ACHN (cell line): Measurements from ENCODE around the gene CRP.
"Not testable (repeated sequence)": the region's sequence is repeated elsewhere in the genome, so short reads cannot be mapped to it uniquely, and the experiment has no call there.

Experiments
- DNase-seq: peaks from one replicate; pipeline ENCODE4 v3.0.0-alpha.2; 2015
- in situ Hi-C: cut with HindIII; loops from 2 replicates; pipeline ENCODE4 v1.10.0; 2017; ENCODE audit warnings: low sequenced_read_pairs, low pct_ligation_motif_present, low pct_unique_long_range_greater_than_20kb

The CRP gene

DNA sequence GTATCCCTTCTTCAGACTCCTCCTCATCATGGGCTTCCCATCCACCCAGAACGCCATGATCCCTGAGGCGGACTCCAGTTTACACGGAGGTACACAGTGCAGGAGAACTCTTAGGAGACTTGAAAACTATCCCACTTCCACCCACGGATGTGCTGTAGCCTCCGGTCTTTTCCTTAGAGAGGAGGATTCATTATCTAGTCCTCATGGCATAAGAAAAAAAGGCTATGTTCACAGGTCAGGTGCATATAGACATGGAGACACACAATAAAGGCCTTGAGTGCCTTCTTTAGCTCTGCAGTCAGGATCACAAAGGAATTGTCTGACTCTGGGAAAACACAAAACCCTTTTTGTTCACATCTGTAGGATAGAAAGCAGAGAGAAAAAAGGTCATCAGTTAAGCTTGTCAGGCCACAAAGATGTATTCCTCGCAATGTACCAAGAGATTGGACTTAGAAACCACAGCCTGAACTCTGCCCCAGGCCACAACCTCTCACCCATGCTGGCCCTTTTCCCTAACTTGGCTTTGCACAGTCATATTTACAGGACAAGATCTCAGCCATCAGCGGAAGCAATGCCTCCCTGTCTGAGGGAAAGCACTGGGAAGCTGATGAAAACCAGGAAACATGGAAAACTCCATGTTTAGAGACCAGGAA is 9.0 kb downstream of the CRP start:
- no peak for DNase-seq
- in situ Hi-C loops = no loop called here

DNA sequence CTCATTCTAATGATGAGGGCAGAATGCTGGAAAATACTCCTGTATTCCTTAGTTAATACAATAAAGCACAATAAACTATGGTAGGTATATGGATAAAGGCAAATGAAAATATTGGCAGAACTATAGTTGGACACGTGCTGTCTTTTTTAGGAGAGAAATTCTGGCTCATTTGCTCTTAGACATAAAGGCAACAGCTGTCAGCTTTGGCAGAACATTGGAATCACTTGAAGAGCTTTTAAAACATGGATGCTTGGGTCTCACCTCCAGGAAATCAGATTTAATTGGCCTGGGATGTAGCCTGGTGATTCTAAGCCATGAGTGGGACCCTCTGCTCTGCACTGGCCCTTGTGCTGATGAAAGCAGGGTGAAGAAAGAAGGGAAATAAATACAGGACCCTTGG is 9.9 kb downstream of the CRP start:
- DNase-seq = no peak
- in situ Hi-C loops = no loop called here

DNA sequence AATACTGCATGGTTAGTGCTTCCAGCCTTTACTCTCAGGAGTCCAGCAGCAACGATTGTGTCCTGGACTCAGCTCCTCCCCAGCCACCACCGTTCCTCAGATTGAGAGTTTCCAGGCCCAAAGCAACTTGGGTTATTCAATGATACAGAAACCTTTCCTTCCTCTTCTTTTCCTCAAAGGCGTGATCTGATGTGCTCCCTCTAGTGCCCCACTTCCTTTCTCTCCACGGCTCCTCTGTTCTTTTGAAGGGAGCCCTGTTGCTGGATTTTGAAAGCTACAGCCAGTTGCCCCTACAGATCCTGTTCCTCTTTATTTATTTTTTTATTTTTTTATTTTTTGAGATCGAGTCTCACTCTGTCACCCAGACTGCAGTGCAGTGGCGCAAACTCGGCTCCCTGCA is 14.1 kb downstream of the CRP start:
- no peak for DNase-seq
- in situ Hi-C loops = no loop called here

DNA sequence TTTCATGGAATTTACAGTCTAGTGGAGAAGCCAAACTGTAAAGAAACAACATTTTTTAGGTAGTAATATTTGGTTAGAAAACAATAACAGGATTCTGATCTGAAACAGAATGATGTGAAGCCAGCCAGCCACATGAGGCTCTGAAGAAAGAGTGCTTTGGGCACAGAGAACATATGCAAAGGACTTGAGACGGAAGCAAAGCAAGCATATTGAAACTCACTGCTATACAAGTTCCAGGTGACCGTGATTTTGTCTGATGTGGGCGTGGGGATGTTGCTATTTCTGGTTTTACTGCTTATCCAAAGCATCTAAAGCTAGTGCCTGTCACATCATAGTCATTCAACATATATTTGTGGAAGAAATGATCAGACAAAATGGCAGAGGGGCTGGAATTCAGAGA is 14.7 kb downstream of the CRP start:
- in situ Hi-C loops = no loop called here
- no peak for DNase-seq

DNA sequence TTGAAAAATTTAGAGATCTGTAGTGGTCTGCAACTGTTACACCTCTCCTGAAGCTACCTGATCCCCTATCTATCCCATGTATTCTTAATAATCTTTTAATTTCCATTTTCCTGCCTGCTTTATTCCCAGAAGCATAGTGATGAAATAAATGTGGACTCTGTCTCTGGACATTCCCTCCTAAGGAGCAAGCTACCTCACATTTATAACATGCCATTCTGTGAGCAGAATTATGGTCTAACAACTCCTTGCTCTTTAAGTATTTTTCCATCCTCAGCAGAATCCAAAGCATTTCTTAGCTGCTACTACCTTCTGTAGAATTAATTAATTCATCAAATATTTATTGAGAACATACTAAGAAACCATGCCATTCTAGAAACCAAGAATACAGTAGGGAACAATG is 15.1 kb downstream of the CRP start:
- DNase-seq = no peak
- in situ Hi-C loops = no loop called here

DNA sequence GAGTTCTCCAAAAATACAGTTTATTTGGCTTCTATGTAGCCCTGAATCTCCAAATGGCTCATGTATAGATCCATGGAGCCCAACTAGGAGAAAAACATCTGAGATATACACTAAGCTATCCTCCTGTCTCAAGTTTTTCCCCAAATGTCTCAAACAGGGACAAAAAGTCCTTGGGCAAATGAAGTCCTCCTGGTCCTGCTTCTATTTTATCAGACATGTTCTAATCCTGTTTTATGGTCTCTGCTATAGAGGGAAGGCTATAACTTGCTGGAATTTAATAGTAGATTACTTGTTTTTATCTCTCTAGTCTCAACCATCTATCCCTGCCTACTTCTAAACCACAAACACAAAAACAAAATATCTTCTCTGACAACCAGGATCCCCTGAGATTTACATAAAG is 26.9 kb downstream of the CRP start:
- in situ Hi-C loops = no loop called here
- no peak for DNase-seq

DNA sequence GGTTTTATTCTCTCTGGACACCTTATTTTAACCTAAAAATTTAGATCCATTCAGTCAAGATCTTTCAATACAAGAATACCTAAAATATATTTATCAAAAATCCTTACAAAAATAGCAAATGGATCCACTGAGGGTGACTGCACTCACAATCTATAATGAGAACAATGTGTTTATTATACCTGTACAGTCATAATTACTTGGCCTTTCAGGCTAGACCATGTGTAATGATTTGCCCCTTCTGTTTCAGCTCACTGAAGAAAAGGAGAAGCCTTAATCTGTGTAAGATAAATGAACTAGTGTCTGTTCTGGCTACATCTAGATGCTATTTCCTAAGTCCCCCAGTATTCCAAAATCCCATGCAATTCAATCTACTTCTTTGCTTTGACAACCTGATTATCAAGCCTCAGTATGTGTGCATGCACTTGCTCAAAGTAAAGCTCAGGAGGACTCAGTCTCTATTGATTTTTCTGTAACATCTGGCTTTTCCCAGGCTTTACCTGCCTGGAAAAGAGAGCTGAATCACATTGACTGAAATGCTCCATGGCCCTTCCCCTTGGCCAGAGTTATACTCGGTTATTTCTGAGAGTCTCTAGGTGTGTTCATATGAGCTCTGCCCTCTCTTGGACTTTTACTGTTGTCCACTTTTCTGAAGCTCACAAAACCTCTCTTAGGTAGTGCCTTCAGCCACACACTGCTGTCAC is 27.6 kb downstream of the CRP start:
- in situ Hi-C loops = no loop called here
- no peak for DNase-seq

DNA sequence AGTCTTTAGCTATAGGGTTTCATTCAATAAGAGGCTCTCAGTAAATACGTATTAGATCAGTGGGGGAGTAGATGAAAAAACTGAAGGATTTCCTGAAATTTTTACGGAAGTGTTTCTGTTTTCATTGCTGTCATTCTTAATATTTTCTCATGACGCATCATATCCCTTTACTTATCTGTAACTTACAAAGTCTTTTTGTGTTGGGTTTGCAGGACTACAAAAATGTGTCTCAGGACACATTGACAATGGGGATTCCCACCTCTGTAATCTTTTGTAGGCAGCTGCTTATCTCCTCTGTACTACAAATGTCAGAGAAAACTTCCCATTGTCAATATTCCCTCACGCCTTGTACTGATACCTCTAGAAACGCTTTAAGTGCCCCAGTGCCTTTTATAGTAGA is 35.5 kb downstream of the CRP start:
- in situ Hi-C loops = no loop called here
- no peak for DNase-seq

DNA sequence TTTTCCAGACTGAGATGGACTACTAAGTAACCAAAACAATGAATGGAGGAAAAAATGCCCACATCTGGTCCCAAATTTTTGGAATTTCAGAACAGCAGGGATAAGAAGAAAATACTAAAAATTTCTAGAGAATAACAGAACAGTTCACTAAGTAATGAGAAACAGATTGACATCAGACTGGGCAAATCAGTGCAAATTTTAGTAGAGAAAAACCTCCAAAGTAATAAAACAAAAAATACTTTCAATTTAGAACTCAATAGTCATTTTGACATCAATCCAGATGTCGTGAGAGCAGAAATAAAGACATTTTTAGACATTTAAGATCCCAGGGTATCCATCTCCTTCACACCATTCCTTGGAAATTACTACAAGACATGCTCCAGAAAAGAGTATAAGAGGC is 39.3 kb downstream of the CRP start:
- DNase-seq = no peak
- in situ Hi-C loops = no loop called here

DNA sequence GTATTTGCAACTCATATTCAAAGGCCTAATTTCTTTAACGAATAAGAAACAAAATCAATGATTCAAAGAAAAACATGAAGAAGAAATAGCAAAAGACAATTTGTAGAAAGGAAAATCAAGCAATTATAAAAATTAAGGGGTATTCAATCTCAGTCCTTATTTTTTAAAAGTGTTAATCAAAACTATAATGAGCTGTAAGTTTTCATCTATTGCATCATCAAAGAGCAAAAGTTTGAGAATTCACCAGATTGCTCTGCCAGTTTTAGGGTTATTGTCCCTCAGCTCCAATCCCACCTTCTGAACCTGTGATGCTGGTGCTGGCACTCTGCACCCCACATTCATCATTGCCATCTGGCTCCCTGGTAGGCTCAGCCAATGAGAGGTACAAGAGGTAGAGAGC is 42.0 kb downstream of the CRP start:
- DNase-seq, in situ Hi-C loops: not testable (repeated sequence)

DNA sequence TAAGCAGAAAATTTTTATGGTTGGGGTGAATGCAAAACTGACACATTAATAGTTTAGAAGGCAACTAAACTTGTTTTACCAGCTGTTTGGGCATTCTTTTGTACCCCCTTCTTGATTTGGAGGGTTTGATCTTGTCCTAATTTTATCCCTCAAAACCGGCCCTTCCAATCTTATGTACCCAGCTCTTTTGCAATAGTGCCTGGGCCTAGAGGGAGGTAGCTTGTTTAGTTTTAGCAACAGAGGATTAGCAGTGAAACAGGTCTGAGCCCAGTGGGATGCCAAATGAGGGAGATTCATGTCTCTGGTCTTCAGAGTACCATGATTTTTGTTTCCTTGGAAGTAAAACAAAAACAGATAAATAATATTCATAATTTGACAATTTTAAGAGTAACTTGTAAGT is 45.1 kb downstream of the CRP start:
- in situ Hi-C loops = no loop called here

DNA sequence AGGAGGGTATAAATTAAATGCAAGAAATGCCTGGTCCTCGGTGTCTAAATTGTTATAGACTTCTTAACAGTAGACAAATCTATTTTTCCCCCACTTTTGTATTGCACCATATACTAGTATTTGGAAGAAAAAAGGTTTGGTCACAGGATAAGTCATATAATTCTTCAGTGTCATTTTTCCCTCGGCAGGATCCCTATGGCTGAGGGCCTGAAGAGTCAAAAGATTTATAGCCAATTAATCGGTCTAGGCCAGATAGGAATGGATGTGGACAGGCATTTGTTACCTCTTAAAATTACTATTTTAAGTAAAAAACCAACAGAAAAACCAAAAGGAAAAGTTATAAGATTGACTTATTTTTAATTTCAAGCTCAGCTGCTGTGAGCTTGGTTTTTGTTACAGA is 45.6 kb downstream of the CRP start:
- in situ Hi-C loops = no loop called here
- DNase-seq = no peak

More for the DNA sequence above, 45.1 kb downstream of the CRP start:
- no peak for DNase-seq

DNA sequence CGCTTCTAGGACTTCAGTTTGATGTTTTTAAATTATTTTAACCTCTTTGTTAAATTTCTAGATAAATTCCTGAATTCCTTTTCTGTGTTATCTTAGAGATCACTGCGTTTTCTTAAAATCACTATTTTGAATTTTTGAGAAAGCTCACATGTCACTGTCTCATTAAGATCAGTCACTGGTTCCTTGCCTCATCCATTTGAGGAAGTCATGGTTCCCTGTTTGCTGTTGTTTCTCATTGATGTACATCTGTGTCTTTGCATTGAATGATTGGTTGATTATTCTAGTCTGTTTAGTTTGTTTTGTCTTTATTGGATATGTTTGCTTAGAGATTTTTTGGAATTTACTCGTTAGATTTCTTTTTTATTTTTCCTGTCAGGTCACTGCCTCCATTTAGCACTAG is 50.1 kb downstream of the CRP start:
- in situ Hi-C loops = no loop called here
- DNase-seq = no peak

DNA sequence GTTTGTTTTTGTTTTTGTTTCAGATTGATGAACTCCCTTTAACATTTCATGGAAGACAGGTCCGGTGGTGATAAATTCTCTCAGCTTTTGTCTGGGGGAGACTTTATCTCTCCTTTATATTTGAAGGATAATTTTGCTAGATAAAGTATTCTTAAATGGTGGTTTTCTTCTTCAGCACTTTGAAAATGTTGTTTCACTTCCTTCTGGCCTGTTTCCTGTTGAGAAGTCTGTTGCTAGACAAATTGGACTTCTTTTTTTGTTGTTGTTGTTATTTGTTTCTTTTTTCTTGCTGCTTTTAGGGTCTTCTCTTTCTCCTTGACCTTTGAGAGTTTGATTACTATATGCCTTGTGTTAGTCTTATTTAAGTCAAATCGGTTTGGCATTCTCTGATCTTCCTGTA is 50.8 kb downstream of the CRP start:
- in situ Hi-C loops = no loop called here
- DNase-seq = no peak
